PC-9 (cell line): Measurements from ENCODE around the gene MXRA8.

Experiments used
- EZH2 ChIP-seq: fragments of 200-600 bp; sonication (generic); IDR thresholded peaks from 2 replicates; pipeline ENCODE4 v1.8.0; 2017; ENCODE audit warnings: antibody characterized with exemption, low read depth
- TF ChIP-seq, protein P1 (sequence below): fragments of 200-600 bp; sonication (generic); conservative IDR thresholded peaks from 2 replicates; pipeline ENCODE4 v1.6.1; 2017; ENCODE audit warnings: mixed run types, antibody characterized with exemption, mild to moderate bottlenecking, moderate library complexity

DNA sequence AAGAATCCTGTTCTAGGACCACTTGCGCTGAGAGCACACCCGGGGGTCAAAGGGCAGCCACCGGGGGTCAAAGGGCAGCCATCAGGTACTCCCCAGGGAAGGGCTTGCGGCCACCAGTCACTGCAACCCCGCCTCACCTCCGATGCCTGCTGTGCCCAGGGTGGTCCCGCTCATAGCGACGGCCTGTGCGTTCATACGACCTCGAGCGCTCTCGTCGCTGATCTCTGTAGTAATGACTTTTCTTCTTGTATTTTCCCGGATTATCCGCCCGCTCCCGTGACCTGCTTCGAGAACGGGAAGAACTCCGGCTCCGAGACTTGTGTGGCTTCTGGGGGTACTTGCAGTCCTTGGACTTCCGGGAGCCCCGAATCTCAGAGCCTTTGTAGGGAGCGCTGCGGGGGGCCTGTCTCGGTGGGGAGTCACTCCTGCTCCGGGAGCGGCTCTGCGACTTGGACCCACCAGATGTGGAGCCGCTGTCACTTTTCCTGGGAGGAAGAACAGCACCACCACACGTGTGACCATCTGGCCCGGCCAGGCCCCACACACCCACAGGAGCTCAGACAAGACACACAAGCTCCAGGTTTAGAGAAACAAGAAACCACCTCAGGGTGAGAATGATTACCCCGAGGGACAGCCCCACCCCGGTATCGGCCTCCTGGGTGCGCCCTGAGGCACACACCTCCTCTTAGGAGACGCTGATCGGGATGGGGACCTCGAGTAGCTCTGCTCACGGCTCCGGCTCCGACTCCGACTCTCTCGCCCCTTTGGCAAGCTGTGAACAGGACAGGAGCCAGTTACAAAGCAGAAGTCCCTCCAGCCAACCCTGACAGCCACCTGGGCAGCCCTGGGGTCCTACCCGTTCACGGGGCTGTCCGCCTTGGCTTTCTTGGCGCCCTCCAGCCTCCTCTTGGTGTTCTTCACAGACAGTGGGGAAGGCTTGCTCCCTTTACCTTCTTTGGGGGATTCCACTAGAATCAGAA, 29.0 kb upstream of the MXRA8 start:
- TF ChIP-seq, protein P1, sequence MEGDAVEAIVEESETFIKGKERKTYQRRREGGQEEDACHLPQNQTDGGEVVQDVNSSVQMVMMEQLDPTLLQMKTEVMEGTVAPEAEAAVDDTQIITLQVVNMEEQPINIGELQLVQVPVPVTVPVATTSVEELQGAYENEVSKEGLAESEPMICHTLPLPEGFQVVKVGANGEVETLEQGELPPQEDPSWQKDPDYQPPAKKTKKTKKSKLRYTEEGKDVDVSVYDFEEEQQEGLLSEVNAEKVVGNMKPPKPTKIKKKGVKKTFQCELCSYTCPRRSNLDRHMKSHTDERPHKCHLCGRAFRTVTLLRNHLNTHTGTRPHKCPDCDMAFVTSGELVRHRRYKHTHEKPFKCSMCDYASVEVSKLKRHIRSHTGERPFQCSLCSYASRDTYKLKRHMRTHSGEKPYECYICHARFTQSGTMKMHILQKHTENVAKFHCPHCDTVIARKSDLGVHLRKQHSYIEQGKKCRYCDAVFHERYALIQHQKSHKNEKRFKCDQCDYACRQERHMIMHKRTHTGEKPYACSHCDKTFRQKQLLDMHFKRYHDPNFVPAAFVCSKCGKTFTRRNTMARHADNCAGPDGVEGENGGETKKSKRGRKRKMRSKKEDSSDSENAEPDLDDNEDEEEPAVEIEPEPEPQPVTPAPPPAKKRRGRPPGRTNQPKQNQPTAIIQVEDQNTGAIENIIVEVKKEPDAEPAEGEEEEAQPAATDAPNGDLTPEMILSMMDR, result no peak
- TF ChIP-seq EZH2, result no peak
